Activated naive CD8-positive, alpha-beta T cell treated with anti-CD3 and anti-CD28 coated beads, Interleukin-2, amount 50 U/mL, for 24 hours (primary cell): ENCODE measurements around the gene SPPL2B.
A peak's percentile ranks its signal among the peaks of the same experiment; 100 is the strongest.
"Not testable (repeated sequence)": the region's sequence is repeated elsewhere in the genome, so short reads cannot be mapped to it uniquely, and the experiment has no call there.

ENCODE experiments used
- ATAC-seq: fragments of 150-1000 bp; cut with Tn5 transposase; one replicate; pipeline ENCODE4 v1.10.0; 2021
- DNase-seq: peaks from one replicate; pipeline ENCODE4 v3.0.0; 2021
- H3K27ac Mint-ChIP-seq: one replicate; pipeline ENCODE4 v1.8.0; 2021; ENCODE audit warnings: mild to moderate bottlenecking, mixed read lengths
- H3K27me3 Mint-ChIP-seq: one replicate; pipeline ENCODE4 v1.8.0; 2021; ENCODE audit warnings: mixed read lengths
- H3K36me3 Mint-ChIP-seq: one replicate; pipeline ENCODE4 v1.8.0; 2021; ENCODE audit warnings: low read depth, mixed read lengths
- H3K4me1 Mint-ChIP-seq: one replicate; pipeline ENCODE4 v1.8.0; 2021; ENCODE audit warnings: mixed read lengths
- H3K4me3 Mint-ChIP-seq: one replicate; pipeline ENCODE4 v1.8.0; 2021; ENCODE audit warnings: mild to moderate bottlenecking, moderate library complexity, mixed read lengths
- H3K9me3 Mint-ChIP-seq: one replicate; pipeline ENCODE4 v1.8.0; 2021; ENCODE audit warnings: mixed read lengths

The SPPL2B gene, protein sequence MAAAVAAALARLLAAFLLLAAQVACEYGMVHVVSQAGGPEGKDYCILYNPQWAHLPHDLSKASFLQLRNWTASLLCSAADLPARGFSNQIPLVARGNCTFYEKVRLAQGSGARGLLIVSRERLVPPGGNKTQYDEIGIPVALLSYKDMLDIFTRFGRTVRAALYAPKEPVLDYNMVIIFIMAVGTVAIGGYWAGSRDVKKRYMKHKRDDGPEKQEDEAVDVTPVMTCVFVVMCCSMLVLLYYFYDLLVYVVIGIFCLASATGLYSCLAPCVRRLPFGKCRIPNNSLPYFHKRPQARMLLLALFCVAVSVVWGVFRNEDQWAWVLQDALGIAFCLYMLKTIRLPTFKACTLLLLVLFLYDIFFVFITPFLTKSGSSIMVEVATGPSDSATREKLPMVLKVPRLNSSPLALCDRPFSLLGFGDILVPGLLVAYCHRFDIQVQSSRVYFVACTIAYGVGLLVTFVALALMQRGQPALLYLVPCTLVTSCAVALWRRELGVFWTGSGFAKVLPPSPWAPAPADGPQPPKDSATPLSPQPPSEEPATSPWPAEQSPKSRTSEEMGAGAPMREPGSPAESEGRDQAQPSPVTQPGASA

GRCh38 chr19:2328401-2329148, at the start of gene SPPL2B, which contains the start of gene LSM7:
Gene SPPL2B, plus strand, starts transcription at chr19:2328684. Its CDS starts 26 bp downstream, at chr19:2328710.
Gene LSM7, minus strand, starts transcription at chr19:2328586. Its CDS starts 20 bp downstream, at chr19:2328566.
- peak; percentile 95 for DNase-seq
- H3K4me3 Mint-ChIP-seq = peak within 1 kb of the TSS; percentile 99
- no peaks in the 10 kb centered on the region for H3K27me3 Mint-ChIP-seq
- peak within 1 kb of the TSS; percentile 99 for H3K27ac Mint-ChIP-seq
- peaks cover 22% of the 10 kb centered on the region for H3K36me3 Mint-ChIP-seq
- peak; percentile 53 for ATAC-seq
- peaks cover 75% of the 10 kb centered on the region for H3K4me1 Mint-ChIP-seq
- H3K9me3 Mint-ChIP-seq = no peaks in the 10 kb centered on the region

DNA sequence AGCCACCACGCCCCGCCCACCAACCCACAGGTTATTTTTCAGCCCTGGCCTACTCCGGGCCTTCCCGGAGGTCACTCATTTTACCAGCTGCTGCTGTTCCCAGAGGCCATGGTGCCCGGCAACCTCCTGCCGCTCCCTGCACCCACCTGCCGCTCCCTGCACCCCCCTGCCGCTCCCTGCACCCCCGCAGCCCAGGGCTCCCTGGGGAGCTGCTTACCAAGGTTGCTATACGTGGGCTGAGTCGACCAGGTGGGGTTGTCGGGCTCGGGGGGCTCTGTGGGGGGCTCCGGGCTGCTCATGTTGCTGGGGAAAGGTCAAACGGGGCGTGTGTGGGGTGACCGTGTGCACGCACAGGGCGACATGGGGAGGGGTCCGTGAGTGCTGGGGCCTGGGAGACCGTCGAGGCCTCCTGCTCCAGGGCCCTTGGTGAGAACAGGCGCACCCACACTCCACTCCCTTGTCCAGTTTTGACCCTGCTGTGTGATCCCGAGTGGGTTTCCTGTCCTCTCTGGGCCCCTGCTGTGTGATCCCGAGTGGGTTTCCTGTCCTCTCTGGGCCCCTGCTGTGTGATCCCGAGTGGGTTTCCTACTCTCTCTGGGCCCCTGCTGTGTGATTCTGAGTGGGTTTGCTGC, 47.7 kb upstream of the SPPL2B start:
- no peak overlapping the region for H3K4me3 Mint-ChIP-seq
- no peaks in the 10 kb centered on the region for H3K36me3 Mint-ChIP-seq
- H3K27ac Mint-ChIP-seq = no peak overlapping the region
- no peak for ATAC-seq
- DNase-seq = no peak
- peaks cover 2% of the 10 kb centered on the region for H3K27me3 Mint-ChIP-seq
- no peaks in the 10 kb centered on the region for H3K9me3 Mint-ChIP-seq
- H3K4me1 Mint-ChIP-seq = peaks cover 11% of the 10 kb centered on the region

DNA sequence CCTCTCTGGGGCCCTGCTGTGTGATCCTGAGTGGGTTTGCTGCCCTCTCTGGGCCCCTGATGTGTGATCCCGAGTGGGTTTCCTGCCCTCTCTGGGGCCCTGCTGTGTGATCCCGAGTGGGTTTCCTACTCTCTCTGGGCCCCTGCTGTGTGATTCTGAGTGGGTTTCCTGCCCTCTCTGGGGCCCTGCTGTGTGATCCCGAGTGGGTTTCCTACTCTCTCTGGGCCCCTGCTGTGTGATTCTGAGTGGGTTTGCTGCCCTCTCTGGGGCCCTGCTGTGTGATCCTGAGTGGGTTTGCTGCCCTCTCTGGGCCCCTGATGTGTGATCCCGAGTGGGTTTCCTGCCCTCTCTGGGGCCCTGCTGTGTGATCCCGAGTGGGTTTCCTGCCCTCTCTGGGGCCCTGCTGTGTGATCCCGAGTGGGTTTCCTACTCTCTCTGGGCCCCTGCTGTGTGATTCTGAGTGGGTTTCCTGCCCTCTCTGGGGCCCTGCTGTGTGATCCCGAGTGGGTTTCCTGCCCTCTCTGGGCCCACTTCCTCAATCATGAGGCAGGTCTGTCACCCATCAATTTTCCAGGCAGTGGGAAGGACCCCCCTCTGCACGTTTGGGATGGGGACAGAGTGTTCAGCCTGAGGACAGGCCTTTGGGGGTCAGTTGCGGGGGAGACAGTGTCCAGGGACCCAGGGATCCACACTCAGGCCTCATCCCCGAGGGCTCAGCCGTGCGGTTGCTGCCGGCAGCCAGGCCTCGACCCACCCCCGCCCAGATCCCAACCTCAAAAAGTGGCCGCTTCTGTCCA, 47.0 kb upstream of the SPPL2B start:
- DNase-seq, ATAC-seq, H3K9me3 Mint-ChIP-seq, H3K36me3 Mint-ChIP-seq, H3K27me3 Mint-ChIP-seq, H3K27ac Mint-ChIP-seq: not testable (repeated sequence)
- H3K4me3 Mint-ChIP-seq = peak overlapping the region; percentile 40
- H3K4me1 Mint-ChIP-seq = peaks cover 11% of the 10 kb centered on the region

DNA sequence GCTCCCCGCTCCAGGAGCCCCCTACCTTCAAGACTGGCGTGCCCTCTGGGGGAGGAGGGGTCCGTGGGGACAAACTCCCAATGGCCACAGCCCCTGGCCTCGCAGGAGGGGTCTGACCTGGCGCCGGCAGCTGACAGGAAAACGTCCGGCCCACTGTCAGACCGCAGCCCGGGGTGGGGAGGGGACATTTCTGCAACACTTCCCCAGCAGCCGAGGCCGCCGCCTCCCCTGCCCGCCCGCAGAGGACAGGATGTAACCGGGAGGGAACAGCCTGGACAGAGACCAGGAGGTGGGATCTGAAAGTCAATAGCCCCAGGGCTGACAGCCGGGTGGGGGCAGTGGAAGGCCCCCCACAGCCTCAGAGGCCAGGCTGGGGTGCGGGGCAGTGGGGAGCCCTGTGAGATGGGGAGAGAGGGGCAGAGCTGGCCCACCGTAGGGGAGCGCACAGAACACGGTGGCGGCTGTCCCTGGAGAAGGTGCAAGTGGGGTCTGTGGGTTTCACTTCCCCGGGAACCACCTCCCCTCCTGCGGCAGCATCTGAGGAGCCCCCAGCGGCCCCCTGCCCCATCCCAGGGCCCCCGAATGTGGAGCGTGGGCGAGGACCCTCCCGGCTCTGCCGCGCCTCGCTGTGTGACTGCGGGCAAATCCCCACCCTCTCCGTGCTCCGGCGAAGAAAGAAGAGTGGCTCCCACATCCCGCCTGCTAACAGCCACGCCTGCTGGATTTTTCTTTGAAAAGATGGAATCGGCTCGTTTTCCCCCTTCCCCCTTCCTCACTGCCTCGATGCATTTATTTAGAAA, 46.2 kb upstream of the SPPL2B start, which contains the start of gene PEAK3:
PEAK3 (minus strand) TSS at position 114 of the 800 bp plus-strand sequence. CDS start 1,244 bp downstream, outside the sequence.
- no peak within 1 kb of the TSS for H3K27ac Mint-ChIP-seq
- peaks cover 2% of the 10 kb centered on the region for H3K27me3 Mint-ChIP-seq
- peak; percentile 53 for DNase-seq
- H3K9me3 Mint-ChIP-seq = no peaks in the 10 kb centered on the region
- ATAC-seq = peak; percentile 30
- H3K4me3 Mint-ChIP-seq = peak within 1 kb of the TSS; percentile 40
- H3K36me3 Mint-ChIP-seq = no peaks in the 10 kb centered on the region
- peaks cover 11% of the 10 kb centered on the region for H3K4me1 Mint-ChIP-seq

DNA sequence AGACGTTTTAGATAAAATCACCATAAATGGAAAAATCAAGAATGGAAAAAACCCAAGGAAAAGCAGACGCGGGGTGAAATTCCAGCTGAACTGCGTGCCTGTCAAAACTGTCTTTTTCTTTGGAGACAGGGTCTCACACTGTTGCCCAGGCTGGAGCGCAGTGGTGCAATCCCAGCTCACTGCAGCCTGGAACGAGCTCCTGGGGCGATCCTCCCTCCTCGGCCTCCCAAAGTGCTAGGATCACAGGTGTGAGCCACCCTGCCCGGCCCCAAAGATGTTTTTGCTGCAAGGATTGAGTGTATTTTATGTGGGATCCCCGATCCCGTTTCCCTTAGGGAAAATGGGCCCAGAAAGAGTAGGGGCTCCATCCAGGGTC, 45.6 kb upstream of the SPPL2B start:
- H3K4me3 Mint-ChIP-seq = no peak overlapping the region
- H3K9me3 Mint-ChIP-seq = no peaks in the 10 kb centered on the region
- H3K36me3 Mint-ChIP-seq = no peaks in the 10 kb centered on the region
- DNase-seq (no peak), ATAC-seq (no peak)
- no peak overlapping the region for H3K27ac Mint-ChIP-seq
- H3K27me3 Mint-ChIP-seq = peaks cover 2% of the 10 kb centered on the region
- H3K4me1 Mint-ChIP-seq = peaks cover 11% of the 10 kb centered on the region

GRCh38 chr19:2283835-2284507, 44.5 kb upstream of the SPPL2B start:
- Mint-ChIP-seq H3K4me1 (peaks cover 13% of the 10 kb centered on the region), H3K36me3 (no peaks in the 10 kb centered on the region), H3K4me3 (no peak overlapping the region), H3K27ac (no peak overlapping the region), H3K9me3 (no peaks in the 10 kb centered on the region), H3K27me3 (peaks cover 6% of the 10 kb centered on the region)
- DNase-seq (no peak), ATAC-seq (no peak)

GRCh38 chr19:2286402-2287140, 41.9 kb upstream of the SPPL2B start:
- peaks cover 13% of the 10 kb centered on the region for H3K27me3 Mint-ChIP-seq
- no peak overlapping the region for H3K27ac Mint-ChIP-seq
- H3K4me3 Mint-ChIP-seq = no peak overlapping the region
- H3K9me3 Mint-ChIP-seq = no peaks in the 10 kb centered on the region
- peaks cover 23% of the 10 kb centered on the region for H3K4me1 Mint-ChIP-seq
- DNase-seq (no peak), ATAC-seq (no peak)
- H3K36me3 Mint-ChIP-seq = no peaks in the 10 kb centered on the region

GRCh38 chr19:2287585-2288337, 40.7 kb upstream of the SPPL2B start:
- peaks cover under 1% of the 10 kb centered on the region for H3K36me3 Mint-ChIP-seq
- peaks cover 11% of the 10 kb centered on the region for H3K27me3 Mint-ChIP-seq
- H3K9me3 Mint-ChIP-seq = no peaks in the 10 kb centered on the region
- no peak overlapping the region for H3K4me3 Mint-ChIP-seq
- DNase-seq (no peak), ATAC-seq (no peak)
- no peak overlapping the region for H3K27ac Mint-ChIP-seq
- peaks cover 16% of the 10 kb centered on the region for H3K4me1 Mint-ChIP-seq

GRCh38 chr19:2288338-2288817, 40.1 kb upstream of the SPPL2B start:
- Mint-ChIP-seq H3K4me3 (peak overlapping the region; percentile 77), H3K9me3 (no peaks in the 10 kb centered on the region), H3K27ac (no peak overlapping the region), H3K36me3 (peaks cover 2% of the 10 kb centered on the region), H3K4me1 (peaks cover 17% of the 10 kb centered on the region), H3K27me3 (peaks cover 11% of the 10 kb centered on the region)
- DNase-seq (no peak), ATAC-seq (no peak)

- DNase-seq = no peak
- Mint-ChIP-seq H3K36me3 (peaks cover 2% of the 10 kb centered on the region), H3K4me3 (peak overlapping the region; percentile 77)
Observed at GRCh38 chr19:2288818-2289713, 39.4 kb upstream of the SPPL2B start.

More at GRCh38 chr19:2288818-2289713, 39.4 kb upstream of the SPPL2B start:
- Mint-ChIP-seq H3K27me3 (peaks cover 11% of the 10 kb centered on the region), H3K9me3 (no peaks in the 10 kb centered on the region), H3K27ac (peak overlapping the region; percentile 54), H3K4me1 (peaks cover 20% of the 10 kb centered on the region)
- ATAC-seq = no peak
